GM15510 (cell line): ENCODE measurements around the gene INPP5A.

ENCODE experiments used
- POLR2A ChIP-seq: IDR thresholded peaks from 3 replicates; pipeline ENCODE4 v1.6.1; 2011; ENCODE audit warnings: borderline replicate concordance; ENCODE audit not compliant: insufficient read length; ENCODE audit errors: extremely low read depth

The INPP5A gene

GRCh38 chr10:132678436-132679216, 141.0 kb downstream of the INPP5A start:
- no peak for TF ChIP-seq POLR2A

- no peak for TF ChIP-seq POLR2A
Measured at GRCh38 chr10:132679217-132679595, 141.6 kb downstream of the INPP5A start.

GRCh38 chr10:132679640-132680039, 142.1 kb downstream of the INPP5A start:
- no peak for TF ChIP-seq POLR2A

GRCh38 chr10:132681858-132682755, 144.5 kb downstream of the INPP5A start:
- no peak for TF ChIP-seq POLR2A

GRCh38 chr10:132684164-132684891, 146.7 kb downstream of the INPP5A start:
- TF ChIP-seq POLR2A: no peak

GRCh38 chr10:132685101-132685891, 147.7 kb downstream of the INPP5A start:
- TF ChIP-seq POLR2A: no peak

- no peak for TF ChIP-seq POLR2A
Measured at GRCh38 chr10:132685921-132686680, 148.5 kb downstream of the INPP5A start.

- TF ChIP-seq POLR2A: no peak
Measured at GRCh38 chr10:132687181-132687892, 149.8 kb downstream of the INPP5A start.

GRCh38 chr10:132687893-132688579, 150.4 kb downstream of the INPP5A start:
- TF ChIP-seq POLR2A: no peak

- no peak for TF ChIP-seq POLR2A
Measured at GRCh38 chr10:132688580-132689420, 151.2 kb downstream of the INPP5A start.

GRCh38 chr10:132689721-132690360, 152.3 kb downstream of the INPP5A start:
- no peak for TF ChIP-seq POLR2A

- TF ChIP-seq POLR2A: no peak
Measured at GRCh38 chr10:132690401-132690800, 152.8 kb downstream of the INPP5A start.
